Mesendoderm (in vitro differentiated cells): ENCODE data around the gene SLC35F4.
"Not testable (repeated sequence)": the region's sequence is repeated elsewhere in the genome, so short reads cannot be mapped to it uniquely, and the experiment has no call there.

Experiments used
- DNase-seq: peaks from one replicate; pipeline ENCODE4 v3.0.0; 2013
- H2AK5ac ChIP-seq: 2 replicates; pipeline ENCODE4 v1.6.1; 2013; ENCODE audit warnings: low read length, inconsistent platforms
- H2BK120ac ChIP-seq: 2 replicates; pipeline ENCODE4 v1.6.1; 2013; ENCODE audit warnings: low read depth, mild to moderate bottlenecking, low read length, moderate library complexity, mixed read lengths
- H2BK15ac ChIP-seq: replicated peaks from 2 replicates; pipeline ENCODE4 v1.6.1; 2013; ENCODE audit warnings: low read depth, mild to moderate bottlenecking, moderate library complexity
- H2BK5ac ChIP-seq: 2 replicates; pipeline ENCODE4 v1.6.1; 2013; ENCODE audit warnings: low read length, inconsistent platforms
- H3K18ac ChIP-seq: 2 replicates; pipeline ENCODE4 v1.6.1; 2013; ENCODE audit warnings: mild to moderate bottlenecking, low read length, mixed read lengths
- H3K23ac ChIP-seq: one replicate; pipeline ENCODE4 v1.6.1; 2013; ENCODE audit warnings: low read length
- H3K27ac ChIP-seq: 2 replicates; pipeline ENCODE4 v1.5.1; 2013; ENCODE audit warnings: low read depth, mild to moderate bottlenecking, inconsistent platforms, low read length, moderate library complexity
- H3K27me3 ChIP-seq: 2 replicates; pipeline ENCODE4 v1.6.1; 2013; ENCODE audit warnings: low read length, control low read depth, mild to moderate bottlenecking, inconsistent platforms; ENCODE audit not compliant: insufficient read depth, poor library complexity
- H3K36me3 ChIP-seq: 2 replicates; pipeline ENCODE4 v1.6.1; 2013; ENCODE audit warnings: low read length, inconsistent platforms; ENCODE audit not compliant: control insufficient read depth, insufficient read depth
- H3K4ac ChIP-seq: one replicate; pipeline ENCODE4 v1.6.1; 2013; ENCODE audit warnings: low read depth, mild to moderate bottlenecking, low read length, moderate library complexity
- H3K4me1 ChIP-seq: 2 replicates; pipeline ENCODE4 v1.6.1; 2013; ENCODE audit warnings: low read depth, low read length, inconsistent platforms; ENCODE audit not compliant: control insufficient read depth
- H3K4me2 ChIP-seq: 2 replicates; pipeline ENCODE4 v1.6.1; 2013; ENCODE audit warnings: low read length
- H3K4me3 ChIP-seq: 2 replicates; pipeline ENCODE4 v1.5.1; 2013; ENCODE audit warnings: mild to moderate bottlenecking, low read length
- H3K56ac ChIP-seq: one replicate; pipeline ENCODE4 v1.6.1; 2013; ENCODE audit warnings: low read length
- H3K79me1 ChIP-seq: 2 replicates; pipeline ENCODE4 v1.6.1; 2013; ENCODE audit warnings: low read length, inconsistent platforms
- H3K79me2 ChIP-seq: 2 replicates; pipeline ENCODE4 v1.6.1; 2013; ENCODE audit warnings: mild to moderate bottlenecking, low read length; ENCODE audit not compliant: control insufficient read depth, insufficient read depth
- H3K9ac ChIP-seq: 2 replicates; pipeline ENCODE4 v1.6.1; 2013; ENCODE audit warnings: low read length, inconsistent platforms
- H4K5ac ChIP-seq: one replicate; pipeline ENCODE4 v1.6.1; 2013; ENCODE audit warnings: low read length
- H4K8ac ChIP-seq: one replicate; pipeline ENCODE4 v1.6.1; 2013; ENCODE audit warnings: low read depth, mild to moderate bottlenecking, control low read depth, low read length, moderate library complexity
- WGBS: extraction: QIAGEN DNeasy Blood & Tissue Kit; methylation state at CpG from one replicate; pipeline ENCODE4 v1.1.7; 2013; ENCODE audit warnings: low lambda C conversion rate, missing lambda C conversion rate; ENCODE audit not compliant: insufficient coverage; ENCODE audit errors: extremely low coverage; 5-methylcytosine and 5-hydroxymethylcytosine counted together

Gene SLC35F4

DNA sequence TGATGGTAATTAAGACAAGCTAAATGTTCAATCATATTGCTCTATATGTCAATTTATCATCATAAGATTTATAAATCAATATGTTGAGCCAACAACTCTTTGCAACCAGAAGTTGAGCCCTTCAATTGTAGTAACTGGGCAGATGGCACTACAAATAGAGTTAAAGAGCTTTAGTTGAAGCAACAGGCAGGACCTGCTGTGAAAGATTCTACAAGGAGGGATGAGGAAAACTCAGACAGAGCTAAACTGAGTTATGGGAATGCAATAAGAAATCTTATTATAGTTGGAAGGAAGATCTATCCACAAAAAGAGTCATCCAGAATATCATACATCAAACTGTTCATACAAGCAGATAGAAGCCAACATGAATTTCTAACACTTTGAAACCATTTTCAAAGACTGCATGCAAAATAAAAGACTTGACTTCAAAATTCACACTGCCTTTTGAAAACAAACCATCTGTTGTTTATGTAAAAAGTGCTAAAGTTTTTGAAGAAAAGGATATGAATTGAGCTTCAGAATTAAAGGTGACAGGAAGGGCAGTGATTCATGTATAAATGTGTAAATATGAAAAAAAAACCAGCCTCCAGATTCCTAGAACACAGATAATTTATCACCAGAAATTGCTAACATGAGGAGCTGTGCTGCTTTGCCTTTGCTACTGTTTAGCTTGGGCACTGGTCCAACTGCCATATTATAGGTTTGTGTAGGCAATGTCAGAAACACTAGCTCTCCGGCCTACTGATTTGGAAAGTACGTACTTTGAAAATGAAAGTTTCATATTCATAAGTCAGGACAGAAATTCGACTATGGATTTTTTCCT lies 133.2 kb downstream of the SLC35F4 start:
- Histone ChIP-seq H2BK5ac (no peak overlapping the region), H3K79me1 (no peaks in the 10 kb centered on the region), H2BK15ac (no peak overlapping the region), H3K4me1 (no peaks in the 10 kb centered on the region), H3K4ac (no peak overlapping the region), H3K27me3 (no peaks in the 10 kb centered on the region), H3K56ac (no peak overlapping the region), H2AK5ac (no peak overlapping the region), H3K18ac (no peak overlapping the region), H3K36me3 (no peaks in the 10 kb centered on the region), H3K4me2 (no peak overlapping the region), H3K27ac (no peak overlapping the region), H3K9ac (no peak overlapping the region), H3K23ac (no peak overlapping the region), H2BK120ac (no peak overlapping the region), H4K5ac (no peak overlapping the region), H4K8ac (no peak overlapping the region), H3K79me2 (no peaks in the 10 kb centered on the region), H3K4me3 (no peak overlapping the region)
- DNase-seq, result no peak
- WGBS, result no CpG with 5 or more reads among the region's 3 CpGs

- no peak overlapping the region for H3K56ac ChIP-seq
- H3K9ac ChIP-seq, result no peak overlapping the region
- no peak overlapping the region for H2BK120ac ChIP-seq
- no peak overlapping the region for H2BK5ac ChIP-seq
- H3K4me1 ChIP-seq, result no peaks in the 10 kb centered on the region
- DNase-seq, result no peak
- no peak overlapping the region for H3K4me3 ChIP-seq
- H3K23ac ChIP-seq, result no peak overlapping the region
- H3K27ac ChIP-seq, result no peak overlapping the region
- H3K79me1 ChIP-seq, result no peaks in the 10 kb centered on the region
- H3K79me2 ChIP-seq, result no peaks in the 10 kb centered on the region
- no peaks in the 10 kb centered on the region for H3K27me3 ChIP-seq
- no CpG with 5 or more reads among the region's 5 CpGs for WGBS
- no peak overlapping the region for H3K4ac ChIP-seq
- H2BK15ac ChIP-seq, result no peak overlapping the region
- no peaks in the 10 kb centered on the region for H3K36me3 ChIP-seq
- H3K4me2 ChIP-seq, result no peak overlapping the region
- H4K8ac ChIP-seq, result no peak overlapping the region
- no peak overlapping the region for H3K18ac ChIP-seq
- H4K5ac ChIP-seq, result no peak overlapping the region
- no peak overlapping the region for H2AK5ac ChIP-seq
Measured at GRCh38 chr14:57729208-57730187, 136.4 kb downstream of the SLC35F4 start.

DNA sequence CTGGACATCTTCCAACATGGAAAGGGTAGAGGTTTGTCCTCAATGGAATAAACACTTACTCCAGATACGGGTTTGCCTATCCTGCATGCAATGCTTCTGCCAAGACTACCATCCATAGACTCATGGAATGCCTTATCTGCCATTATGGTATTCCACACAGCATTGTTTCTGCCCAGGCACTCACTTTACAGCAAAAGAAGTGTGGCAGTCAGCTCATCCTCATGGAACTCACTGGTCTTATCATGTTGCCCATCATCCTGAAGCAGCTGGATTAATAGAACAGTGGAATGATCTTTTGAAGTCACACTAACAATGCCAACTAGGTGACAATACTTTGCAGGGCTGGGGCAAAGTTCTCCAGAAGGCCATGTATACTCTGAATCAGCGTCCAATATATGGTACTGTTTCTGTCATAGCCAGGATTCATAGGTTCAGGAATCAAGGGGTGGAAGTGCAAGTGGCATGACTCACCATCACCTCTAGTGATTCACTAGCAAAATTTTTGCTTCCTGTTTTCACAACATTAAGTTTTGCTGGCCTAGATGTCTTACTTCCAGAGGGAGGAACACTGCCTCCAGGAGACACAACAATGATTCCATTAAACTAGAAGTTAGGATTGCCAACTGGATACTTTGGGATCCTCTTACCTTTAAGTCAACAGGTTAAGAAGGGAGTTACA lies 140.4 kb downstream of the SLC35F4 start:
- H4K5ac ChIP-seq, result no peak overlapping the region
- H3K23ac ChIP-seq, result no peak overlapping the region
- no peak overlapping the region for H3K18ac ChIP-seq
- H3K79me2 ChIP-seq, result no peaks in the 10 kb centered on the region
- no peak overlapping the region for H4K8ac ChIP-seq
- H3K27me3 ChIP-seq, result no peaks in the 10 kb centered on the region
- no CpG with 5 or more reads among the region's 2 CpGs for WGBS
- no peak overlapping the region for H3K4me2 ChIP-seq
- no peak overlapping the region for H3K4me3 ChIP-seq
- DNase-seq, result no peak
- H2BK15ac ChIP-seq, result no peak overlapping the region
- H3K9ac ChIP-seq, result no peak overlapping the region
- no peak overlapping the region for H2BK5ac ChIP-seq
- no peak overlapping the region for H3K56ac ChIP-seq
- H3K4me1 ChIP-seq, result no peaks in the 10 kb centered on the region
- H3K4ac ChIP-seq, result no peak overlapping the region
- H2BK120ac ChIP-seq, result no peak overlapping the region
- no peak overlapping the region for H2AK5ac ChIP-seq
- H3K79me1 ChIP-seq, result no peaks in the 10 kb centered on the region
- H3K27ac ChIP-seq, result no peak overlapping the region
- no peaks in the 10 kb centered on the region for H3K36me3 ChIP-seq

- not testable (repeated sequence) for H3K27me3 ChIP-seq, H2AK5ac ChIP-seq, H4K8ac ChIP-seq, H3K4me2 ChIP-seq, H2BK15ac ChIP-seq, H3K23ac ChIP-seq, H3K56ac ChIP-seq, H3K4me3 ChIP-seq, H2BK5ac ChIP-seq, H4K5ac ChIP-seq, H3K27ac ChIP-seq, H3K36me3 ChIP-seq, H2BK120ac ChIP-seq, H3K4me1 ChIP-seq, H3K9ac ChIP-seq, DNase-seq, H3K79me1 ChIP-seq, H3K18ac ChIP-seq, H3K4ac ChIP-seq, H3K79me2 ChIP-seq
Measured at GRCh38 chr14:57722141-57722540, 143.8 kb downstream of the SLC35F4 start.

GRCh38 chr14:57714487-57714931 lies 151.4 kb downstream of the SLC35F4 start:
- H3K23ac ChIP-seq, result no peak overlapping the region
- no peak overlapping the region for H4K8ac ChIP-seq
- H3K79me1 ChIP-seq, result no peaks in the 10 kb centered on the region
- no peak overlapping the region for H3K4ac ChIP-seq
- H3K27me3 ChIP-seq, result peaks cover 2% of the 10 kb centered on the region
- H2AK5ac ChIP-seq, result no peak overlapping the region
- H3K79me2 ChIP-seq, result no peaks in the 10 kb centered on the region
- H2BK120ac ChIP-seq, result no peak overlapping the region
- H3K9ac ChIP-seq, result no peak overlapping the region
- no peak overlapping the region for H2BK5ac ChIP-seq
- H3K4me2 ChIP-seq, result no peak overlapping the region
- no peak overlapping the region for H3K18ac ChIP-seq
- peaks cover 12% of the 10 kb centered on the region for H3K4me1 ChIP-seq
- H3K36me3 ChIP-seq, result no peaks in the 10 kb centered on the region
- H3K56ac ChIP-seq, result no peak overlapping the region
- H3K27ac ChIP-seq, result no peak overlapping the region
- H4K5ac ChIP-seq, result no peak overlapping the region
- DNase-seq, result peak; percentile 99
- H2BK15ac ChIP-seq, result no peak overlapping the region
- WGBS, result no CpG with 5 or more reads among the region's 3 CpGs
- H3K4me3 ChIP-seq, result no peak overlapping the region
